ENCODE data around the gene PACRG. TPM values are rescaled to one million over a fixed set of nuclear protein-coding genes. Genes with fewer than 3 reads are reported as not detected.

The PACRG gene
- total and polyA plus RNA-seq, 2 of the 8 experiments (the other 6 are each of a cell fraction or from before 2014, with no cell fraction given): 0.44 to 0.54 TPM

DNA sequence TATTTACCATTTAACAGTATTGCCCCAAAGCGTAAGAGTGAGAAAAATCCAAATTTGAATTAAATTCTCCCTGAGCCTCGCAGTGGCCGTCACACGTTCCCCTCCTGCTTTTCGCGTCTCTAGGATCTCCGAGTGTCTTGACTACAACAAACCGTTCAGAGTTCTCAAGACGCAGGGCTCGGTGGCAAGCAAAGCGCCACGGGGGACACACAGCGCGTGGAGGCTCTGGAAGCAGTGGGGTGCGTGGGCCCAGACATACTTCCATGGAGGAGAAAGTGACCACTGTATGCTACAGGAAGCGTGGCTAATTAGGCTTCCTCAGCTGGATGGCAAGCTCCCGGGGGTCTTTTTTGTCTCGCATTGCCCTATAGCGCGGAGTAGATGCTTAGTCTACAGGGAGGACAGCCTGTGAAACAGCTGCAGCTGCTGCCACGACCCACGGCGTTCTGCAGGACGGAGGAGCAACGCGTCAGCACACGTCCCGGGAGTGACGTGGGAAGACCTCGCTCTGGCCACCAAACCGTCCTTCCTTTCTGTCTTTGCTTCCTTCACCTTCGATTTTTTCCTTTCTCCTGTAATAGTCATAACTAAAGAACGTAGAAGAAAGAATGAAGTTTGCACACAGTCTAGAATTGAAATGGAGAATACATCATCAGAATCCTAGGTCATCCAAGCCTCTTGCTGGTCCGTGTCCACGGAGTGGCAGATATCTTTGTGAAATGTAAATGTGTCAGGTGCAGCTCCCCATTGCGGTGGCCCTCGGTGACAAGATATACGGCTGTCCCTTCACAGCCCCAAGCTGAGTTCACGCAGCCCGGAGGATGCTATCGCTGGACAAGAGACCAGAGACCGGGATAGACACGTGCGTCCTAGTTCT lies 582.6 kb downstream of the PACRG start:
- Histone ChIP-seq H3K4me3 (ENCODE audit: extremely low read depth in 1 of 4, insufficient read depth in 2 of 4, low read depth in 3 of 4, low read length in 4 of 4) (no peak overlapping the region), H3K9ac (replicated peaks in 1 of 4; ENCODE audit: extremely low read depth in 1 of 4, low read depth in 3 of 4, low read length in 3 of 4) (no peak overlapping the region), H4K5ac (ENCODE audit: insufficient read length, low read depth, low read length) (no peak overlapping the region), H3K27ac (ENCODE audit: low read depth, low read length) (no peak overlapping the region), H3K79me2 (ENCODE audit: control insufficient read depth in 1 of 2, insufficient read depth in 2 of 2, low read length in 2 of 2) (no peaks in the 10 kb centered on the region), H3K4me2 (ENCODE audit: insufficient read depth in 1 of 2, low read depth in 2 of 2, low read length in 2 of 2) (no peak overlapping the region), H2BK15ac (ENCODE audit: low read length) (no peak overlapping the region), H4K91ac (replicated peaks; ENCODE audit: insufficient read length, low read length) (no peak overlapping the region), H2AFZ (ENCODE audit: low read length) (no peak overlapping the region), H3K56ac (replicated peaks; ENCODE audit: insufficient read length, low read depth, low read length) (no peak overlapping the region), H3K23me2 (ENCODE audit: low read depth, low read length) (no peaks in the 10 kb centered on the region), H3K4ac (replicated peaks; ENCODE audit: insufficient read length, low read depth, low read length) (no peak overlapping the region), H3K79me1 (ENCODE audit: low read depth, low read length) (no peaks in the 10 kb centered on the region), H3K9me3 (ENCODE audit: insufficient read depth in 2 of 2, low read depth in 1 of 2, low read length in 1 of 2) (no peaks in the 10 kb centered on the region), H3K4me1 (replicated peaks in 1 of 4; ENCODE audit: control insufficient read depth in 3 of 4, insufficient read depth in 4 of 4, low read length in 3 of 4) (no peaks in the 10 kb centered on the region), H3K23ac (ENCODE audit: insufficient read length) (no peak overlapping the region), H4K8ac (ENCODE audit: extremely low read depth, insufficient read depth, low read length) (no peak overlapping the region), H2AK5ac (ENCODE audit: low read depth, low read length) (no peak overlapping the region), H3K18ac (ENCODE audit: extremely low read depth, low read length) (no peak overlapping the region), H2BK20ac (ENCODE audit: low read length) (no peak overlapping the region), H2BK120ac (replicated peaks; ENCODE audit: low read depth, low read length) (no peak overlapping the region), H3K27me3 (replicated peaks in 1 of 4; ENCODE audit: control insufficient read depth in 3 of 4, extremely low read depth in 1 of 4, insufficient read depth in 3 of 4, low read length in 3 of 4) (no peaks in the 10 kb centered on the region), H3K36me3 (ENCODE audit: control insufficient read depth in 2 of 4, insufficient read depth in 4 of 4, low read length in 3 of 4) (no peaks in the 10 kb centered on the region), H3K14ac (ENCODE audit: insufficient read length) (no peak overlapping the region), H4K20me1 (replicated peaks in 1 of 2; ENCODE audit: control insufficient read depth in 1 of 2, insufficient read depth in 2 of 2, low read length in 2 of 2) (no peaks in the 10 kb centered on the region), H2BK12ac (ENCODE audit: low read depth, low read length) (no peak overlapping the region), H2BK5ac (ENCODE audit: low read depth, low read length) (no peak overlapping the region)
- ChIA-PET CTCF (ENCODE audit: partially characterized antibody) (interaction anchor here (1.3 kb wide), 1 partner anchor 12 kb away, joined by 3 read pairs; no protein-coding TSS in a partner anchor), POLR2A (ENCODE audit: partially characterized antibody) (no interaction called here)
- 92% methylated on average over 44 of the region's 44 CpGs; no CpG with 5 or more reads in 1 of the 2 experiments for WGBS, 2 experiments (ENCODE audit: extremely low coverage in 1 of 2, insufficient coverage in 1 of 2, insufficient read length in 1 of 2, insufficient replicate concordance in 2 of 2, low coverage in 1 of 2, low lambda C conversion rate in 2 of 2, missing lambda C conversion rate in 1 of 2)
- DNase-seq (ENCODE audit: low read depth in 1 of 2, low spot score in 2 of 2) (no peak), FAIRE-seq (no peak)
- TF ChIP-seq E2F6 (IDR thresholded peaks at IDR 0.05) (no peak), KDM4A (IDR thresholded peaks at IDR 0.05; ENCODE audit: low read depth, low read length, severe bottlenecking) (no peak), POLR2A (IDR thresholded peaks at IDR 0.05; ENCODE audit: control extremely low read depth in 1 of 2, low read depth in 2 of 2, low read length in 2 of 2) (no peak), BCL11A (IDR thresholded peaks at IDR 0.05; ENCODE audit: low read depth in 2 of 2, low read length in 2 of 2) (no peak), CEBPB (IDR thresholded peaks at IDR 0.05; ENCODE audit: low read depth, low read length) (no peak), SIRT6 (IDR thresholded peaks at IDR 0.05; ENCODE audit: low read length) (no peak), JUND (IDR thresholded peaks at IDR 0.05; ENCODE audit: low read length) (no peak), CBX5 (IDR thresholded peaks at IDR 0.05; ENCODE audit: low read depth, low read length) (no peak), RFX5 (IDR thresholded peaks at IDR 0.05; ENCODE audit: borderline replicate concordance, low read depth, low read length) (no peak), RAD21 (IDR thresholded peaks at IDR 0.05 in 1 of 2, conservative IDR thresholded peaks at IDR 0.05 in 1 of 2; ENCODE audit: low read depth in 2 of 2, low read length in 2 of 2) (no peak), ASH2L (IDR thresholded peaks at IDR 0.05; ENCODE audit: low read length) (no peak), FOSL1 (IDR thresholded peaks at IDR 0.05; ENCODE audit: insufficient read depth, low read depth, low read length) (no peak)
